ENCODE measurements around the gene MARK4.

- TF ChIP-seq, protein P1, sequence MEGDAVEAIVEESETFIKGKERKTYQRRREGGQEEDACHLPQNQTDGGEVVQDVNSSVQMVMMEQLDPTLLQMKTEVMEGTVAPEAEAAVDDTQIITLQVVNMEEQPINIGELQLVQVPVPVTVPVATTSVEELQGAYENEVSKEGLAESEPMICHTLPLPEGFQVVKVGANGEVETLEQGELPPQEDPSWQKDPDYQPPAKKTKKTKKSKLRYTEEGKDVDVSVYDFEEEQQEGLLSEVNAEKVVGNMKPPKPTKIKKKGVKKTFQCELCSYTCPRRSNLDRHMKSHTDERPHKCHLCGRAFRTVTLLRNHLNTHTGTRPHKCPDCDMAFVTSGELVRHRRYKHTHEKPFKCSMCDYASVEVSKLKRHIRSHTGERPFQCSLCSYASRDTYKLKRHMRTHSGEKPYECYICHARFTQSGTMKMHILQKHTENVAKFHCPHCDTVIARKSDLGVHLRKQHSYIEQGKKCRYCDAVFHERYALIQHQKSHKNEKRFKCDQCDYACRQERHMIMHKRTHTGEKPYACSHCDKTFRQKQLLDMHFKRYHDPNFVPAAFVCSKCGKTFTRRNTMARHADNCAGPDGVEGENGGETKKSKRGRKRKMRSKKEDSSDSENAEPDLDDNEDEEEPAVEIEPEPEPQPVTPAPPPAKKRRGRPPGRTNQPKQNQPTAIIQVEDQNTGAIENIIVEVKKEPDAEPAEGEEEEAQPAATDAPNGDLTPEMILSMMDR (IDR thresholded peaks at IDR 0.05 in 4 of 5, conservative IDR thresholded peaks at IDR 0.05 in 1 of 5) = no peak
- no peak for TF ChIP-seq POLR2A (IDR thresholded peaks at IDR 0.05)
Measured at GRCh38 chr19:45306040-45306439, 55.0 kb downstream of the MARK4 start.
